SK-N-SH treated with all-trans-retinoic acid at 6 μM for 48 hours (cell line): ENCODE data around the gene KIF21A.

ENCODE experiments used
- ARNTL ChIP-seq: fragments of 450-650 bp; formaldehyde crosslinking; IDR thresholded peaks from 2 replicates; pipeline ENCODE4 v1.5.0; 2020; ENCODE audit warnings: low read depth, mild to moderate bottlenecking, moderate library complexity, borderline replicate concordance
- CREB5 ChIP-seq: fragments of 250-450 bp; sonication (Bioruptor Pico); IDR thresholded peaks from 2 replicates; pipeline ENCODE4 v1.5.1; 2020; ENCODE audit warnings: low read depth, mild to moderate bottlenecking, moderate library complexity
- CSRNP3 ChIP-seq: fragments of 250-450 bp; sonication (Bioruptor Pico); IDR thresholded peaks from 2 replicates; pipeline ENCODE4 v1.5.1; 2021; ENCODE audit warnings: mild to moderate bottlenecking, moderate library complexity
- GLIS3 ChIP-seq: fragments of 250-450 bp; sonication (Bioruptor Pico); IDR thresholded peaks from 2 replicates; pipeline ENCODE4 v1.5.0; 2020; ENCODE audit warnings: mild to moderate bottlenecking, moderate library complexity
- ISL1 ChIP-seq: fragments of 250-450 bp; sonication (Bioruptor Pico); IDR thresholded peaks from 2 replicates; pipeline ENCODE4 v2.1.2; 2022; ENCODE audit warnings: mild to moderate bottlenecking, moderate library complexity
- OSR1 ChIP-seq: fragments of 250-450 bp; sonication (Bioruptor Pico); IDR thresholded peaks from 2 replicates; pipeline ENCODE4 v1.8.0; 2022; ENCODE audit warnings: moderate library complexity, mild to moderate bottlenecking, inconsistent platforms
- PATZ1 ChIP-seq: fragments of 250-450 bp; sonication (Bioruptor Pico); IDR thresholded peaks from 2 replicates; pipeline ENCODE4 v1.8.0; 2020; ENCODE audit warnings: mild to moderate bottlenecking, moderate library complexity, borderline replicate concordance
- PPARA ChIP-seq: fragments of 250-450 bp; sonication (Bioruptor Pico); IDR thresholded peaks from 2 replicates; pipeline ENCODE4 v1.5.0; 2020; ENCODE audit warnings: mild to moderate bottlenecking, borderline replicate concordance
- SNAI2 ChIP-seq: fragments of 250-450 bp; sonication (Bioruptor Pico); IDR thresholded peaks from 2 replicates; pipeline ENCODE4 v1.5.0; 2020; ENCODE audit warnings: mild to moderate bottlenecking, moderate library complexity
- ZFP3 ChIP-seq: fragments of 250-450 bp; sonication (Bioruptor Pico); IDR thresholded peaks from 2 replicates; pipeline ENCODE4 v1.5.0; 2020; ENCODE audit warnings: mild to moderate bottlenecking, moderate library complexity
- ZFP30 ChIP-seq: fragments of 450-650 bp; formaldehyde crosslinking; IDR thresholded peaks from 2 replicates; pipeline ENCODE4 v1.5.0; 2022; ENCODE audit warnings: mild to moderate bottlenecking, moderate library complexity
- ZNF565 ChIP-seq: fragments of 450-650 bp; formaldehyde crosslinking; conservative IDR thresholded peaks from 2 replicates; pipeline ENCODE4 v1.5.0; 2020; ENCODE audit warnings: low read depth, mild to moderate bottlenecking, moderate library complexity
- ZNF8 ChIP-seq: fragments of 450-650 bp; formaldehyde crosslinking; IDR thresholded peaks from 2 replicates; pipeline ENCODE4 v1.5.0; 2020; ENCODE audit warnings: mild to moderate bottlenecking, moderate library complexity

GRCh38 chr12:39348941-39349626 lies 93.8 kb downstream of the KIF21A start:
- TF ChIP-seq PPARA (CRISPR knock-in tag), result no peak
- TF ChIP-seq GLIS3 (CRISPR knock-in tag), result no peak
- no peak for TF ChIP-seq ISL1
- TF ChIP-seq ARNTL (CRISPR knock-in tag), result no peak
- TF ChIP-seq ZFP3 (CRISPR knock-in tag), result no peak
- TF ChIP-seq ZNF565, result no peak
- TF ChIP-seq OSR1 (CRISPR knock-in tag), result no peak
- no peak for TF ChIP-seq ZNF8 (CRISPR knock-in tag)
- no peak for TF ChIP-seq CSRNP3
- TF ChIP-seq PATZ1 (CRISPR knock-in tag), result no peak
- TF ChIP-seq CREB5 (CRISPR knock-in tag), result no peak
- no peak for TF ChIP-seq SNAI2 (CRISPR knock-in tag)
- no peak for TF ChIP-seq ZFP30 (CRISPR knock-in tag)
